K562 (cell line): ENCODE results near the gene MACROD2.

ENCODE experiments used
- ATF3 ChIP-seq, 2 experiments: fragments of 450-650 bp in 1 of 2; sonication (generic) in 1 of 2; formaldehyde crosslinking in 1 of 2; IDR thresholded peaks in 1 of 2; conservative IDR thresholded peaks in 1 of 2; 2 replicates each; pipeline versions ENCODE4 v1.6.1 to v1.8.1; 2016 to 2023; ENCODE audit warnings: mild to moderate bottlenecking in 2 of 2, moderate library complexity in 2 of 2, inconsistent platforms in 1 of 2, missing genetic modification reagents in 1 of 2
- CTCF ChIP-seq, 3 experiments: IDR thresholded peaks in 2 of 3; conservative IDR thresholded peaks in 1 of 3; 2 replicates each; pipeline ENCODE4 v1.5.1; 2011 to 2012; ENCODE audit warnings: low read length in 3 of 3, mild to moderate bottlenecking in 3 of 3, control low read depth in 2 of 3, improper control_type of control experiment in 1 of 3, inconsistent platforms in 1 of 3, low read depth in 1 of 3, mixed read lengths in 1 of 3, moderate library complexity in 1 of 3; ENCODE audit not compliant: insufficient read depth in 2 of 3
- DIDO1 ChIP-seq: fragments of 450-650 bp; IDR thresholded peaks from 2 replicates; pipeline ENCODE4 v1.6.1; 2016; ENCODE audit warnings: low read depth, missing biosample characterization, missing genetic modification characterization
- DNMT1 ChIP-seq: fragments of 450-650 bp; IDR thresholded peaks from 2 replicates; pipeline ENCODE4 v1.6.1; 2016; ENCODE audit warnings: antibody characterized with exemption, mild to moderate bottlenecking
- EP300 ChIP-seq: IDR thresholded peaks from 2 replicates; pipeline ENCODE4 v1.6.1; 2012; ENCODE audit warnings: low read length, improper control_type of control experiment
- HNRNPK ChIP-seq: fragments of 200-400 bp; formaldehyde crosslinking; IDR thresholded peaks from one replicate; pipeline ENCODE4 v1.6.1; 2018; ENCODE audit warnings: mild to moderate bottlenecking, low read depth, low read length; ENCODE audit not compliant: poor library complexity, severe bottlenecking
- NUFIP1 ChIP-seq: fragments of 450-650 bp; IDR thresholded peaks from 2 replicates; pipeline ENCODE4 v1.6.1; 2018; ENCODE audit not compliant: partially characterized antibody
- TAF1 ChIP-seq: IDR thresholded peaks from 2 replicates; pipeline ENCODE4 v1.6.1; 2011; ENCODE audit warnings: mild to moderate bottlenecking, low read length, moderate library complexity; ENCODE audit not compliant: insufficient read depth, control insufficient read depth, severe bottlenecking; ENCODE audit errors: extremely low read depth
- TBL1XR1 ChIP-seq, 2 experiments: IDR thresholded peaks; 2 replicates each; pipeline ENCODE4 v1.6.1; 2012; ENCODE audit warnings: improper control_type of control experiment in 2 of 2, low read length in 2 of 2, mild to moderate bottlenecking in 1 of 2
- YY1 ChIP-seq, 3 experiments: IDR thresholded peaks; 2 replicates each; pipeline ENCODE4 v1.6.1; 2011; ENCODE audit warnings: low read length in 2 of 3, mild to moderate bottlenecking in 2 of 3, moderate library complexity in 2 of 3, borderline replicate concordance in 1 of 3, control low read depth in 1 of 3, low read depth in 1 of 3; ENCODE audit not compliant: insufficient read depth in 3 of 3, insufficient replicate concordance in 2 of 3, control insufficient read depth in 1 of 3, insufficient read length in 1 of 3; ENCODE audit errors: extremely low read depth in 1 of 3
- ZNF184 ChIP-seq: sonication (generic); formaldehyde crosslinking; IDR thresholded peaks from 2 replicates; pipeline ENCODE4 v1.5.0; 2020; ENCODE audit warnings: missing genetic modification reagents
- ZNF274 ChIP-seq: IDR thresholded peaks from 2 replicates; pipeline ENCODE4 v1.6.1; 2011; ENCODE audit warnings: low read depth, mild to moderate bottlenecking, low read length, moderate library complexity, borderline replicate concordance
- ZNF830 ChIP-seq: fragments of 250-450 bp; sonication (Bioruptor Pico); IDR thresholded peaks from 2 replicates; pipeline ENCODE4 v1.5.0; 2021; ENCODE audit warnings: mild to moderate bottlenecking
- TF ChIP-seq, protein P1 (sequence below): fragments of 450-650 bp; IDR thresholded peaks from 2 replicates; pipeline ENCODE4 v1.6.1; 2016; ENCODE audit warnings: missing biosample characterization, missing genetic modification characterization

DNA sequence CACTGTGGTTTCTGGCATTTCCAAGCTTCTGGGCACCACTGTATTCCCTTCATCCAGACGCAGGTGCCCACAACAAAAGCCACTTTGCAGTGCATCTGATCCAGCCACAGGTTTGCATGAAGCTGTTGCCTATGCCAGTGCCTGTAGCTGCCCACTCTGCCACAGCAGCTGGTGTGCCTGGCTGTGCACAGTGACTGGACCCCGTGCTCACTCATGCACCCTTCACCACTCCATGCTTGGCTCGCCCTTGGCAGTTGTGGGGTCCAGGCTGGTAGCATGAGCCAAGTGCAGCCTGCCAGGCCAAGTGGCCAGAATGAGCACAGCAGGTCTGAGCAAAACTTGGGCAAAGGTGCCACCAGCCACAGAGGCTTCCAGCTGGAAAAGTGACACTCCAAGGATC, 47.6 kb upstream of the MACROD2 start:
- TF ChIP-seq CTCF (IDR thresholded peaks at IDR 0.05 in 2 of 3, conservative IDR thresholded peaks at IDR 0.05 in 1 of 3; ENCODE audit: insufficient read depth in 2 of 3, low read depth in 1 of 3, low read length in 3 of 3), result no peak
- TF ChIP-seq ATF3 (IDR thresholded peaks at IDR 0.05), result no peak
- no peak for TF ChIP-seq ATF3 (CRISPR knock-in tag; conservative IDR thresholded peaks at IDR 0.05)
- TF ChIP-seq DNMT1, result no peak
- no peak for TF ChIP-seq ZNF184 (CRISPR knock-in tag)
- TF ChIP-seq DIDO1 (tag), result no peak
- TF ChIP-seq TBL1XR1 (IDR thresholded peaks at IDR 0.05; ENCODE audit: low read length in 2 of 2), result no peak
- TF ChIP-seq NUFIP1, result no peak
- TF ChIP-seq ZNF830 (CRISPR knock-in tag), result no peak
- TF ChIP-seq EP300, result no peak
- TF ChIP-seq, protein P1, sequence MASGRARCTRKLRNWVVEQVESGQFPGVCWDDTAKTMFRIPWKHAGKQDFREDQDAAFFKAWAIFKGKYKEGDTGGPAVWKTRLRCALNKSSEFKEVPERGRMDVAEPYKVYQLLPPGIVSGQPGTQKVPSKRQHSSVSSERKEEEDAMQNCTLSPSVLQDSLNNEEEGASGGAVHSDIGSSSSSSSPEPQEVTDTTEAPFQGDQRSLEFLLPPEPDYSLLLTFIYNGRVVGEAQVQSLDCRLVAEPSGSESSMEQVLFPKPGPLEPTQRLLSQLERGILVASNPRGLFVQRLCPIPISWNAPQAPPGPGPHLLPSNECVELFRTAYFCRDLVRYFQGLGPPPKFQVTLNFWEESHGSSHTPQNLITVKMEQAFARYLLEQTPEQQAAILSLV (tag), result no peak
- no peak for TF ChIP-seq HNRNPK
- TF ChIP-seq TAF1, result no peak
- no peak for TF ChIP-seq ZNF274
- no peak for TF ChIP-seq YY1 (IDR thresholded peaks at IDR 0.05; ENCODE audit: borderline replicate concordance in 1 of 3, control insufficient read depth in 1 of 3, extremely low read depth in 1 of 3, insufficient read depth in 3 of 3, insufficient read length in 1 of 3, insufficient replicate concordance in 2 of 3, low read depth in 1 of 3, low read length in 2 of 3)
